ENCODE results near the gene FAM83B.
"Not testable (repeated sequence)": the region's sequence is repeated elsewhere in the genome, so short reads cannot be mapped to it uniquely, and the experiment has no call there.

FAM83B gene, protein sequence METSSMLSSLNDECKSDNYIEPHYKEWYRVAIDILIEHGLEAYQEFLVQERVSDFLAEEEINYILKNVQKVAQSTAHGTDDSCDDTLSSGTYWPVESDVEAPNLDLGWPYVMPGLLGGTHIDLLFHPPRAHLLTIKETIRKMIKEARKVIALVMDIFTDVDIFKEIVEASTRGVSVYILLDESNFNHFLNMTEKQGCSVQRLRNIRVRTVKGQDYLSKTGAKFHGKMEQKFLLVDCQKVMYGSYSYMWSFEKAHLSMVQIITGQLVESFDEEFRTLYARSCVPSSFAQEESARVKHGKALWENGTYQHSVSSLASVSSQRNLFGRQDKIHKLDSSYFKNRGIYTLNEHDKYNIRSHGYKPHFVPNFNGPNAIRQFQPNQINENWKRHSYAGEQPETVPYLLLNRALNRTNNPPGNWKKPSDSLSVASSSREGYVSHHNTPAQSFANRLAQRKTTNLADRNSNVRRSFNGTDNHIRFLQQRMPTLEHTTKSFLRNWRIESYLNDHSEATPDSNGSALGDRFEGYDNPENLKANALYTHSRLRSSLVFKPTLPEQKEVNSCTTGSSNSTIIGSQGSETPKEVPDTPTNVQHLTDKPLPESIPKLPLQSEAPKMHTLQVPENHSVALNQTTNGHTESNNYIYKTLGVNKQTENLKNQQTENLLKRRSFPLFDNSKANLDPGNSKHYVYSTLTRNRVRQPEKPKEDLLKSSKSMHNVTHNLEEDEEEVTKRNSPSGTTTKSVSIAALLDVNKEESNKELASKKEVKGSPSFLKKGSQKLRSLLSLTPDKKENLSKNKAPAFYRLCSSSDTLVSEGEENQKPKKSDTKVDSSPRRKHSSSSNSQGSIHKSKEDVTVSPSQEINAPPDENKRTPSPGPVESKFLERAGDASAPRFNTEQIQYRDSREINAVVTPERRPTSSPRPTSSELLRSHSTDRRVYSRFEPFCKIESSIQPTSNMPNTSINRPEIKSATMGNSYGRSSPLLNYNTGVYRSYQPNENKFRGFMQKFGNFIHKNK

DNA sequence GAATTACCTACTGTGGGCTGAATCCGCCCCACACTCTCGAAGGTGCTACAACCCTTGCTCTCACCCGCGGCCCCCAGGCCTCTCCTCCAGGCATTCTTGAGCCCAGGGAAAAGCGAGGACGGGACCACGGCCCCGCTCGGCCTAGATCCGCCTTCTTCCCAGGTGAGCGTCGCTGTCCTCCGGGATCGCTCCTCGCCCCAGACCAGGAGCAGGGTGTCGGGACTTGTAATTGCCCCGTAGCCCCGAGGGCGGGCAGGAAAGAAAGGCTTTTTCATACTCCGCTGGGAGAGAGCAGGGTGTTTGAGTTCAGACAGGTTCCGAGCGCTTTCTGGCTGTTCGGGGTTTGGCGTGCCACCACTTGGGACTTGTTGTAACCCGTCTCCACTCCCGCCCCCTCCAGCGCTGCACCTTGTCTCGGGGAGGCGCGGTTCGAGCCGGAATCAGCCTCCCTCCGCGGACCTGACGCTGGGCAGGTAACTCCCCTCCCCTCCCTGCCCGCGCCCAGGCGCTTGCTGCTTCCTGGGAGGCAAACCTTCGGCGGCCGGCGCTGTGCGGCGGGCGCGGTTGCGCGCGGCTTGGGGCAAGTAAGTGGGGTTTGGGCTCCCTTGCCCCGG, at the start of gene FAM83B:
FAM83B (plus strand) TSS at position 529 of the 614 bp plus-strand sequence. CDS start 23,476 bp downstream, outside the sequence.
- peaks cover 7% of the 10 kb centered on the region for H3K27me3 ChIP-seq (ENCODE audit: low read depth, low read length)
- peak within 1 kb of the TSS; percentile 81 for H3K27ac ChIP-seq (ENCODE audit: low read length)
- peak within 1 kb of the TSS; percentile 58 to 64 for H3K4me3 ChIP-seq (ENCODE audit: low read depth in 1 of 2, low read length in 2 of 2)
- no peaks in the 10 kb centered on the region for H3K4me1 ChIP-seq (ENCODE audit: control insufficient read depth in 1 of 2, insufficient read depth in 2 of 2, low read length in 2 of 2)
- no peaks in the 10 kb centered on the region for H3K36me3 ChIP-seq (ENCODE audit: control insufficient read depth in 1 of 2, insufficient read depth in 2 of 2, low read length in 2 of 2)
- no peaks in the 10 kb centered on the region for H3K9me3 ChIP-seq (ENCODE audit: control insufficient read depth in 1 of 2, low read length in 2 of 2)

DNA sequence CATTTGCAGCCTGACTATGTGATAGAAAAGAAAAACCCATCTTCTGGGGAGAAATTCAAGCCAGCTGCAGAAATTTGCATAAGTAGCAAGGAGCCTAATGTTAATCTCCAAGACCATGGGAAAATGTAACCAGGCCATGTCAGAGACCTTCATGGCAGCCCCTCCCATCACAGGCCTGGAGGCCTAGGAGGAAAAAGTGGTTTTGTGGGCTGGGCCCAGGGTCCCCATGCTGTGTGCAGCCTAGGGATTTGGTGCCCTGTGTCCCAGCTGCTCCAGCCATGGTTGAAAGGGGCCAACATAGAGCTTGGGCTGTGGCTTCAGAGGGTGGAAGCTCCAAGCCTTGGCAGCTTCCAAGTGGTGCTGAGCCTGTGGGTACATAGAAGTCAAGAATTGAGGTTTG, 49.7 kb upstream of the FAM83B start:
- not testable (repeated sequence) for H3K9me3 ChIP-seq (ENCODE audit: control insufficient read depth in 1 of 2, low read length in 2 of 2); H3K27ac ChIP-seq (ENCODE audit: low read length); H3K4me3 ChIP-seq (ENCODE audit: low read depth in 1 of 2, low read length in 2 of 2)

DNA sequence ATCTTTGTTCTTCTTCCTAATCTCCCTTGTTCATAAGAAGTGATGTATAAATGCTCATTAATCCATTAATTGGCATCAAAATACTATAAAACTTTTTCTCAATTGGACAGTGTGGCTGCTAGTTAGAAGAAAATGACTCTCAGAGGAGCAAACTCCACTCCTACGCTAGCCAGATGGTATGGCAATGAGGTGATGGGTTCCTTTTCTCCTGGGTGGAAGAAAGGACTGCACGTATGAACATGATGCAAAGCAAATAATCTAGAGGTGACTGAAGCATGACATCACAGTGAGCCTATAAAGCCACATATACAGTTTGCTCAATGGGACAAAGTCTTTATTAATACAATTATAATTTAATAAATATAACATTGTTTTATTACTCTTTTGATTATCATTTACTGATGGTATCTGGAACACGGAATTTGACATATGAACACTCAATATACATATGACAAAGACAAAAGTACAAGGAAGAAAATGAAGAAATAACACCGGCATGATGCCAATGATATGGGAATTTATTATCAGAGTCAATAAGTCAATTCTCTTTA, 46.4 kb upstream of the FAM83B start:
- no peak overlapping the region for H3K27ac ChIP-seq (ENCODE audit: low read length)
- no peaks in the 10 kb centered on the region for H3K27me3 ChIP-seq (ENCODE audit: low read depth, low read length)
- no peak overlapping the region for H3K4me3 ChIP-seq (ENCODE audit: low read depth in 1 of 2, low read length in 2 of 2)
- H3K36me3 ChIP-seq (ENCODE audit: control insufficient read depth in 1 of 2, insufficient read depth in 2 of 2, low read length in 2 of 2): no peaks in the 10 kb centered on the region
- H3K4me1 ChIP-seq (ENCODE audit: control insufficient read depth in 1 of 2, insufficient read depth in 2 of 2, low read length in 2 of 2): peaks cover 0 to under 1% of the 10 kb centered on the region in 2 donors
- peaks cover 0 to 2% of the 10 kb centered on the region in 2 donors for H3K9me3 ChIP-seq (ENCODE audit: control insufficient read depth in 1 of 2, low read length in 2 of 2)

More for the DNA sequence above, 49.7 kb upstream of the FAM83B start:
- H3K36me3 ChIP-seq (ENCODE audit: control insufficient read depth in 1 of 2, insufficient read depth in 2 of 2, low read length in 2 of 2); H3K27me3 ChIP-seq (ENCODE audit: low read depth, low read length); H3K4me1 ChIP-seq (ENCODE audit: control insufficient read depth in 1 of 2, insufficient read depth in 2 of 2, low read length in 2 of 2): not testable (repeated sequence)

DNA sequence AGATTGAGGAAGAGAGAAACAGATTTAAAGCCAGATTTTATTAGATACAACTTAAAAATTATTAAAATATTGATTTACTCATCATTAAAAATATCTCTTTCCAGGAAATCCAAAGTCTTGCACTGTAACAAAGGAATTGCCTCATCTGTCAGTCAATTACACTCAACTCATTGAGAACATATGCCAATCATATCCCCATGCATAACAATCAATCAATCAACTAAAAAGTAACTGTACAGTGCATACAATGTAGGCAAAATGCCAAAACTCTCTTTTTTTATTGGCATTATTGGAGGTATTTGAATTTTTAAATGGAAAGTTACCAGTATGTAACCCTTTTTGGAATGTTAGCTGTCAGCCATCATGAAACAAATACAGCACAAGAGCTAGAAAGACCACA, 45.3 kb upstream of the FAM83B start:
- no peak overlapping the region for H3K27ac ChIP-seq (ENCODE audit: low read length)
- H3K27me3 ChIP-seq (ENCODE audit: low read depth, low read length): no peaks in the 10 kb centered on the region
- peaks cover 0 to 5% of the 10 kb centered on the region in 2 donors for H3K4me1 ChIP-seq (ENCODE audit: control insufficient read depth in 1 of 2, insufficient read depth in 2 of 2, low read length in 2 of 2)
- peaks cover 0 to 2% of the 10 kb centered on the region in 2 donors for H3K9me3 ChIP-seq (ENCODE audit: control insufficient read depth in 1 of 2, low read length in 2 of 2)
- H3K36me3 ChIP-seq (ENCODE audit: control insufficient read depth in 1 of 2, insufficient read depth in 2 of 2, low read length in 2 of 2): no peaks in the 10 kb centered on the region
- H3K4me3 ChIP-seq (ENCODE audit: low read depth in 1 of 2, low read length in 2 of 2): no peak overlapping the region

DNA sequence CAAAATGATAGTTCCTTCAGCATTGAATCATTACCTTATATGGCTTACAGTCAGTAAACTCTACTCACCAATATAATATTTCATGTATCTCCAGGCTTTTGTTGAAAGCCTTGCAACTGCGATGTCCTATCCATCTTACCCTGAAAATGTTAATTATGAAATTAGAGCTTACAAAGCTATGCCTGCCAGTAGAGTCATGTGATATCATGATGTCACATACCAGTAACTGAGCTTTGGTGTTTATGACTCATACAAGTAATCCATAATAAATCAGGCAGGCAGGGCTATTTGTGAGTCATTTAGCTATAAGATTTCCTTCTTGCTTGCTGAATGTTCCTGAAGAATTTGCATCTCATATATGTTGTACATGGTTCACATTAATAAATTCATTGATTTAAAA, 44.9 kb upstream of the FAM83B start:
- Histone ChIP-seq H3K36me3 (ENCODE audit: control insufficient read depth in 1 of 2, insufficient read depth in 2 of 2, low read length in 2 of 2) (no peaks in the 10 kb centered on the region), H3K4me3 (ENCODE audit: low read depth in 1 of 2, low read length in 2 of 2) (no peak overlapping the region), H3K27ac (ENCODE audit: low read length) (no peak overlapping the region), H3K27me3 (ENCODE audit: low read depth, low read length) (no peaks in the 10 kb centered on the region), H3K9me3 (ENCODE audit: control insufficient read depth in 1 of 2, low read length in 2 of 2) (peaks cover 0 to 2% of the 10 kb centered on the region in 2 donors), H3K4me1 (ENCODE audit: control insufficient read depth in 1 of 2, insufficient read depth in 2 of 2, low read length in 2 of 2) (peaks cover 0 to 5% of the 10 kb centered on the region in 2 donors)

DNA sequence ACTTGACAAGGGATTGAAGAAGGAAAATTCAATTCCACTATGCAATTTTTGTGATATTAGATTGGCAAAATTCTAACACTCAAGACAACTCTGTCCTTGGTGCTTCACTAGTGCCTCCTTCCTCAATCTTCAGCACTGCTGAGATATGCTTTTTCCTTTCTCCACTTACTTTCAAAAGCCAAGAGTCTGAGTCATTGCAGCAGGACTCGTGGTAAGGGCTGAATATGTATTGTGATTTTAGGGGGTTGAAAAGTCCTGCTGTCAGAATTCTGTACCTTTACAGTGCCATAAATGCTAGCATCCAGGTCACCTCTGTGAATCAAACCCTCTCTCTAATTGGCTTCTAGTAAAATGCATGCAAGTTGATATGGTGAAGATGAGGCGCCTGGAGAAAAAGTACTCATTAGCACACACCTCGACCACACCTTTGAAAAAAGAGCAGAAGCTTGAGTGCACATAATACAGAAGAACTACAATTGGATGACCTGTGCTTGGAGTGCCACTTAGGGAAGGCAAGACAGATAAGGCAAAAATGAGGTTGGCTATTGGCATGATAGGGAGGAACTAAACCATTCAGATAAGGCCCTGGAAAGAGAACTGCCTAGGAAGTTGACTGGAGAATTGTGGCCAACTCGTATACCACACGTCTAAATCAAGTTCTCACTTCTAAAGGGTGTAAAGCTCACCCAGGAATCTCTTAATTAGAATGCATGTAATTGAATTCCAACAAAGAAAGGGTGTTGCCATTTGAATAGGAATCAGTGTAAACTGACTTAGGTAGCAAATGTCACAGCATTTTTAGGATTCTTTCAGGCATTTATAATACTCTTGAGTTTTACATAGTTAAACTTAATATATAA, 43.6 kb upstream of the FAM83B start:
- H3K4me1 ChIP-seq (ENCODE audit: control insufficient read depth in 1 of 2, insufficient read depth in 2 of 2, low read length in 2 of 2): peaks cover 0 to 5% of the 10 kb centered on the region in 2 donors
- H3K4me3 ChIP-seq (ENCODE audit: low read depth in 1 of 2, low read length in 2 of 2): no peak overlapping the region
- H3K9me3 ChIP-seq (ENCODE audit: control insufficient read depth in 1 of 2, low read length in 2 of 2): no peaks in the 10 kb centered on the region
- no peaks in the 10 kb centered on the region for H3K36me3 ChIP-seq (ENCODE audit: control insufficient read depth in 1 of 2, insufficient read depth in 2 of 2, low read length in 2 of 2)
- no peaks in the 10 kb centered on the region for H3K27me3 ChIP-seq (ENCODE audit: low read depth, low read length)
- H3K27ac ChIP-seq (ENCODE audit: low read length): no peak overlapping the region

DNA sequence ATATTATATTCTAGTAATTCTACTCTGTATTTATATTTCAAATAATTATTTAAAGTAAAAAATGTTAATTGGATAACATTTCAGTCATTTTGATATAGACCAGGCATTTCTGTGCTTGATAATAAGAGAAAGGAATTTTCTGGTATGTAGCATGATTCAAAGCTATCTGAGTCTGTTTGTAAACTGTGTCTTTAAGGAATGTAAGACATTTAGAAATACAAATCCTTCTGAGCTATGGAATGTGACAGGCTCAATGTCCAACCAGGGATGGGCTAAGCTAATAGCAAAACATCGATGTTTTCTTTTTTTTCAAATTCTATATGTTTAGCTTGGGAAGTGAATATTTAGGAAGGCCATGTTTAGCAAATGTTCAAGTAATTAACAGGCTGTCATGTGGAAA, 41.5 kb upstream of the FAM83B start:
- no peaks in the 10 kb centered on the region for H3K36me3 ChIP-seq (ENCODE audit: control insufficient read depth in 1 of 2, insufficient read depth in 2 of 2, low read length in 2 of 2)
- no peak overlapping the region for H3K27ac ChIP-seq (ENCODE audit: low read length)
- H3K4me3 ChIP-seq (ENCODE audit: low read depth in 1 of 2, low read length in 2 of 2): no peak overlapping the region
- no peaks in the 10 kb centered on the region for H3K9me3 ChIP-seq (ENCODE audit: control insufficient read depth in 1 of 2, low read length in 2 of 2)
- no peaks in the 10 kb centered on the region for H3K27me3 ChIP-seq (ENCODE audit: low read depth, low read length)
- H3K4me1 ChIP-seq (ENCODE audit: control insufficient read depth in 1 of 2, insufficient read depth in 2 of 2, low read length in 2 of 2): peaks cover 0 to 5% of the 10 kb centered on the region in 2 donors

DNA sequence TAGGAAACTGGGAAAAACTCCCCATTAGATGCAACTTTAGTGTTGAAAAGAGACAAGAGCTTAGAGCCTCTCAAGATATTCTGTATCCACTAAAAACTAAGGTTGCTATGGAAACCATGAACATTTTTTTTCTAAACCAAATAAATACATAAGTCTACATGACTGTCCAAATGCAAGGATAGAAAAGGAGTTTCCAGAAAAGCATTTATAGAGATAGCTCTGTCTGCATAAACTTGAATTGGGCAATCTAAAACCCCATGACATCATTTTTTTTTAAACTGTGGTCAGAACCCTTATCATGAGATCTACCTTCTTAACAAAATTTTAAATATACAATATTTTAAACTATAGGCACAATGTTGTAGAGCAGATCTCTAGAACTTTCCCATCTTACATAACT, 36.4 kb upstream of the FAM83B start:
- no peak overlapping the region for H3K4me3 ChIP-seq (ENCODE audit: low read depth in 1 of 2, low read length in 2 of 2)
- no peaks in the 10 kb centered on the region for H3K9me3 ChIP-seq (ENCODE audit: control insufficient read depth in 1 of 2, low read length in 2 of 2)
- H3K27ac ChIP-seq (ENCODE audit: low read length): no peak overlapping the region
- H3K4me1 ChIP-seq (ENCODE audit: control insufficient read depth in 1 of 2, insufficient read depth in 2 of 2, low read length in 2 of 2): peaks cover 0 to 5% of the 10 kb centered on the region in 2 donors
- H3K36me3 ChIP-seq (ENCODE audit: control insufficient read depth in 1 of 2, insufficient read depth in 2 of 2, low read length in 2 of 2): no peaks in the 10 kb centered on the region
- H3K27me3 ChIP-seq (ENCODE audit: low read depth, low read length): no peaks in the 10 kb centered on the region

DNA sequence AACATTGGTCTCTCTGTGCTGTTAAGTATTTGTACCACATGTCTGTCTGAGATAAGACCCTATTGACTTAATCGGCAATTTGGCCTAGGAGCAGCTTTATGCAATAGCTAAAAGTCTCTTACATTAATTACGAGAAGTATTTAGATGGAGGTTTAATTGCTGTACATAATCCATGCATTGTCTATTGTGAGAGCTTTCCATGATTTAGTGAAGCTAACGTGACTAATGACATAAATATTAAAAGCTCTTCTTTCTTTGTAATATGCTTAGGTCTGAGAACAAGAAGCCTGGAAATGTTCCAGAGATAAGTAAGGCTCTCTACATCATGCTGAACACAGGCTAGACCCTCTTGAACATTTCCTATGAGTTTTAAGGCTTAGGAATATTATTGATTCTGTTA, 32.7 kb upstream of the FAM83B start:
- Histone ChIP-seq H3K4me3 (ENCODE audit: low read depth in 1 of 2, low read length in 2 of 2) (no peak overlapping the region), H3K36me3 (ENCODE audit: control insufficient read depth in 1 of 2, insufficient read depth in 2 of 2, low read length in 2 of 2) (no peaks in the 10 kb centered on the region), H3K9me3 (ENCODE audit: control insufficient read depth in 1 of 2, low read length in 2 of 2) (peaks cover 0 to 3% of the 10 kb centered on the region in 2 donors), H3K4me1 (ENCODE audit: control insufficient read depth in 1 of 2, insufficient read depth in 2 of 2, low read length in 2 of 2) (no peaks in the 10 kb centered on the region), H3K27me3 (ENCODE audit: low read depth, low read length) (no peaks in the 10 kb centered on the region), H3K27ac (ENCODE audit: low read length) (no peak overlapping the region)

DNA sequence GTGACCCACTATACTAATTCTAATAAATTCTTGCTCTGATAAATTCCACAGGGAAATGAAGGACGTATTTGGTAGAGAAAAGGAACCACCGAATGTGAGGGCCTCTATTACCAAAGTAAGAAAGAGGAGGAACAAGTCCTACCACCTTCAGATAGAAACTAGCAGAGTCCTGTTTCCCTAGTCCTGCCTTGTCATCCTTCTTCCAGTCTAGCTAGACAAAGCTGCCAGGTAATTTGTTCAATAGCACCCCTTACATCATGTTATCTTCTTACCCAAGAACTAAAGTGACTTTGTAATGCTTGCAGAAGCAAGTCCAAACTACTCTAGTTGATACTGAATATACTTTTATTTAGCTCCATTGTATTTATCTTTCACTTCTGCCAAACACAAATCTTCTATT, 29.3 kb upstream of the FAM83B start:
- Histone ChIP-seq H3K4me1 (ENCODE audit: control insufficient read depth in 1 of 2, insufficient read depth in 2 of 2, low read length in 2 of 2) (no peaks in the 10 kb centered on the region), H3K36me3 (ENCODE audit: control insufficient read depth in 1 of 2, insufficient read depth in 2 of 2, low read length in 2 of 2) (no peaks in the 10 kb centered on the region), H3K4me3 (ENCODE audit: low read depth in 1 of 2, low read length in 2 of 2) (no peak overlapping the region), H3K27me3 (ENCODE audit: low read depth, low read length) (no peaks in the 10 kb centered on the region), H3K27ac (ENCODE audit: low read length) (no peak overlapping the region), H3K9me3 (ENCODE audit: control insufficient read depth in 1 of 2, low read length in 2 of 2) (peaks cover 0 to 3% of the 10 kb centered on the region in 2 donors)

Data from muscle layer of duodenum (tissue), 2 donors.